OCI-LY7 (cell line): ENCODE measurements around the gene MYO1F. TPM values are rescaled to one million over a fixed set of nuclear protein-coding genes. Genes with fewer than 3 reads are reported as not detected.
"Not testable (repeated sequence)": the region's sequence is repeated elsewhere in the genome, so short reads cannot be mapped to it uniquely, and the experiment has no call there.

Experiments
- Bru-seq: library from RNA; stranded (reverse); fragments of 400-500 nt; gene quantifications from one replicate; lab custom pipeline; 2021; lab: Mats Ljungman, UMichigan
- BruChase-seq, 2 experiments: library from RNA; stranded (reverse); fragments of 400-500 nt; gene quantifications; one replicate each; lab custom pipeline; 2021; lab: Mats Ljungman, UMichigan
- BruUV-seq: library from RNA; stranded (reverse); fragments of 400-500 nt; replicated peaks from 2 replicates; lab custom pipeline; 2021; lab: Mats Ljungman, UMichigan
- CTCF ChIA-PET: fragments of 300-600 bp; sonication (Branson Sonifier 250); formaldehyde crosslinking; loops from one replicate; lab custom pipeline; 2022; ENCODE audit warnings: antibody characterized with exemption; ENCODE audit not compliant: unreplicated experiment; lab: Charles Lee
- POLR2A ChIA-PET: fragments of 300-600 bp; sonication (Branson Sonifier 250); formaldehyde crosslinking; loops from one replicate; lab custom pipeline; 2022; ENCODE audit warnings: antibody characterized with exemption; lab: Charles Lee
- DNase-seq: peaks from one replicate; pipeline ENCODE4 v3.0.0-alpha.2; 2015; ENCODE audit warnings: low spot score
- H2AFZ ChIP-seq: fragments of 200-600 bp; sonication (generic), shearing (Covaris generic); 2 replicates; pipeline ENCODE4 v1.6.1; 2014; ENCODE audit warnings: mild to moderate bottlenecking, antibody characterized with exemption, low read length, moderate library complexity
- H3K27ac ChIP-seq: fragments of 200-600 bp; sonication (generic); 2 replicates; pipeline ENCODE4 v1.5.1; 2014; ENCODE audit warnings: mixed run types, low read depth, mild to moderate bottlenecking, moderate library complexity, low read length, inconsistent platforms; ENCODE audit not compliant: poor library complexity, severe bottlenecking
- H3K36me3 ChIP-seq: fragments of 200-600 bp; sonication (generic); 2 replicates; pipeline ENCODE4 v1.6.1; 2014; ENCODE audit warnings: mild to moderate bottlenecking, antibody characterized with exemption, low read length, moderate library complexity, mixed read lengths; ENCODE audit not compliant: insufficient read depth
- H3K4me1 ChIP-seq: fragments of 200-600 bp; sonication (generic); 2 replicates; pipeline ENCODE4 v1.5.1; 2014; ENCODE audit warnings: mild to moderate bottlenecking, low read length; ENCODE audit not compliant: insufficient read depth, poor library complexity, severe bottlenecking
- H3K4me2 ChIP-seq: fragments of 200-600 bp; sonication (generic); 2 replicates; pipeline ENCODE4 v1.6.1; 2014; ENCODE audit warnings: mild to moderate bottlenecking, low read length
- H3K4me3 ChIP-seq: fragments of 200-600 bp; sonication (generic); 2 replicates; pipeline ENCODE4 v1.5.1; 2014; ENCODE audit warnings: mild to moderate bottlenecking, low read depth, low read length; ENCODE audit not compliant: poor library complexity, severe bottlenecking
- H3K79me2 ChIP-seq: fragments of 200-600 bp; sonication (generic); 2 replicates; pipeline ENCODE4 v1.6.1; 2016; ENCODE audit warnings: low read depth, mild to moderate bottlenecking, low read length, moderate library complexity, mixed read lengths; ENCODE audit not compliant: insufficient read depth
- H3K9me2 ChIP-seq: fragments of 200-600 bp; sonication (generic); 2 replicates; pipeline ENCODE4 v1.6.1; 2016; ENCODE audit warnings: mild to moderate bottlenecking, low read length, mixed read lengths; ENCODE audit not compliant: insufficient read depth
- H3K9me3 ChIP-seq: fragments of 200-600 bp; sonication (generic); 2 replicates; pipeline ENCODE4 v1.6.1; 2014; ENCODE audit warnings: mild to moderate bottlenecking, mixed run types, low read length, mixed read lengths
- H4K20me1 ChIP-seq: fragments of 200-600 bp; sonication (generic); 2 replicates; pipeline ENCODE4 v1.6.1; 2014; ENCODE audit warnings: mild to moderate bottlenecking, antibody characterized with exemption, low read length, moderate library complexity, mixed read lengths; ENCODE audit not compliant: insufficient read depth
- EZH2phosphoT487 ChIP-seq: fragments of 200-600 bp; sonication (generic); IDR thresholded peaks from 2 replicates; pipeline ENCODE4 v1.6.1; 2018; ENCODE audit warnings: low read depth, borderline replicate concordance, mild to moderate bottlenecking, mixed run types, antibody characterized with exemption, low read length, moderate library complexity, mixed read lengths
- intact Hi-C: fragments of 100-400 bp; cut with micrococcal nuclease; formaldehyde crosslinking; loops from one replicate; pipeline ENCODE4 v1.10.0; 2022; ENCODE audit not compliant: unreplicated experiment
- long read RNA-seq: library from polyadenylated mRNA; stranded (forward); transcript quantifications from one replicate; pipeline ENCODE4 v2.0.0, GENCODE V29; 2022
- total RNA-seq, 2 experiments: library from RNA; depleted of rRNA in 1 of 2; stranded (reverse); fragments of >200 nt in 1 of 2; shearing (Covaris generic) in 1 of 2; gene quantifications; 2 replicates each; pipeline ENCODE4 v1.2.3, GENCODE V29; 2014 to 2022
- TF ChIP-seq, protein P1 (sequence below): fragments of 200-600 bp; sonication (generic); conservative IDR thresholded peaks from 2 replicates; pipeline ENCODE4 v1.5.1; 2014; ENCODE audit warnings: mild to moderate bottlenecking, antibody characterized with exemption, low read length, moderate library complexity, mixed read lengths

Gene MYO1F
- total RNA-seq (2014; rRNA removed; shearing (Covaris generic)) (5.1 and 8.8 TPM in 2 replicates), total RNA-seq (2022) (14.9 and 18.4 TPM in 2 replicates), Bru-seq, nascent RNA (percentile 29 among the genes with signal in this experiment), BruChase-seq, experiment 1, labeled RNA remaining after a 6-hour chase (percentile 37 among the genes with signal in this experiment), BruChase-seq, experiment 2, labeled RNA remaining after a 2-hour chase (percentile 31 among the genes with signal in this experiment)
- long read RNA-seq, full-length matches to known transcripts, result 10 of 19 reads
- long read RNA-seq, partial matches to known transcripts, result 4 of 19 reads
- long read RNA-seq, other reads (novel, unspliced or antisense), result 5 of 19 reads

DNA sequence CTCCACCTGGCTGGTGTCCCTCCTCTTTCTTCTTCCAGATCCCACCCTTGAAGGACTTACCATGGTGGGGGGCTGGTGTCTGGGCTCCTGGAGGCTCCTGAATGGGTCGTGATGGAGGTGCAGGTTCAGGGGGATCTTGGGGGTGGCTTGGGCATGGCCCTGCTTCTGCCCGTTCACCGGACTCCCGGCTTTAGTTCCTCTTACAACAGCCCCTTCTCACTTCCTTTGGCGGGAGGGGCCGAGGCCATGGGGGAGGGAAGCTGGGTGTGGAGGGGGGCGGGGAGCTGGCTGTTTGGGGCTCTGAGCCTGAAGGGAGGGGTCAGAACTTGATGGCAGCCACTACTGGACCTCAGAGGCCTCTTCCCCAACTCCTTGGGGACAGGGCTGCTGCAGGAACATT is at the start of gene MYO1F:
TSS of gene MYO1F (minus strand) at position 196 of the 400 bp plus-strand sequence. CDS start at position 63, 133 bp downstream.
- Histone ChIP-seq H4K20me1 (no peaks in the 10 kb centered on the region), H3K79me2 (no peaks in the 10 kb centered on the region), H3K4me1 (peaks cover 18% of the 10 kb centered on the region), H3K27ac (no peak within 1 kb of the TSS), H3K4me2 (peak within 1 kb of the TSS; percentile 64), H3K4me3 (peak within 1 kb of the TSS; percentile 57), H3K9me2 (no peaks in the 10 kb centered on the region), H2AFZ (peak within 1 kb of the TSS; percentile 87), H3K9me3 (no peaks in the 10 kb centered on the region), H3K36me3 (no peaks in the 10 kb centered on the region)
- ChIA-PET POLR2A (interaction anchor here (0.5 to 1.4 kb wide), 2 partner anchors 8 to 141 kb away, joined by 3 read pairs; no protein-coding TSS in a partner anchor), CTCF (interaction anchor here (0.5 kb wide), 1 partner anchor 95 kb away, joined by 3 read pairs; no protein-coding TSS in a partner anchor)
- TF ChIP-seq EZH2phosphoT487, result no peak
- TF ChIP-seq, protein P1, sequence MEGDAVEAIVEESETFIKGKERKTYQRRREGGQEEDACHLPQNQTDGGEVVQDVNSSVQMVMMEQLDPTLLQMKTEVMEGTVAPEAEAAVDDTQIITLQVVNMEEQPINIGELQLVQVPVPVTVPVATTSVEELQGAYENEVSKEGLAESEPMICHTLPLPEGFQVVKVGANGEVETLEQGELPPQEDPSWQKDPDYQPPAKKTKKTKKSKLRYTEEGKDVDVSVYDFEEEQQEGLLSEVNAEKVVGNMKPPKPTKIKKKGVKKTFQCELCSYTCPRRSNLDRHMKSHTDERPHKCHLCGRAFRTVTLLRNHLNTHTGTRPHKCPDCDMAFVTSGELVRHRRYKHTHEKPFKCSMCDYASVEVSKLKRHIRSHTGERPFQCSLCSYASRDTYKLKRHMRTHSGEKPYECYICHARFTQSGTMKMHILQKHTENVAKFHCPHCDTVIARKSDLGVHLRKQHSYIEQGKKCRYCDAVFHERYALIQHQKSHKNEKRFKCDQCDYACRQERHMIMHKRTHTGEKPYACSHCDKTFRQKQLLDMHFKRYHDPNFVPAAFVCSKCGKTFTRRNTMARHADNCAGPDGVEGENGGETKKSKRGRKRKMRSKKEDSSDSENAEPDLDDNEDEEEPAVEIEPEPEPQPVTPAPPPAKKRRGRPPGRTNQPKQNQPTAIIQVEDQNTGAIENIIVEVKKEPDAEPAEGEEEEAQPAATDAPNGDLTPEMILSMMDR, result no peak
- no TSS peak for BruUV-seq
- peak; percentile 29 for DNase-seq
- intact Hi-C loops, result no loop called here

DNA sequence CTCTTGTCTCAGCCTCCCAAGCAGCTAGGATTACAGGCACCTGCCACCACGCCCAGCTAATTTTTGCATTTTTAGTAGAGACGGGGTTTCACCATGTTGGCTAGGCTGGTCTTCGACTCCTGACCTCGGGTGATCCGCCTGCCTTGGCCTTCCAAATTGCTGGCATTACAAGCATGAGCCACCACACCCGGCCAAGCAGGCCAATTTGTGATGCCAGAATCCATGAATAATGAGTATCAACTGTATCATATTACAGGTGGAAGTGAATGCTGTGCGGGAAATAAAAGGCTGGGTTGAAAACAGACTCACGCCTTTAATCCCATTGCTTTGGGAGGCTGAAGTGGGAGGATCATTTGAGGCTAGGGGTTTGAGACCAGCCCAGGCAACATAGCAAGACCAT is 49.6 kb upstream of the MYO1F start:
- no peak overlapping the region for H2AFZ ChIP-seq
- no peaks in the 10 kb centered on the region for H4K20me1 ChIP-seq
- no peaks in the 10 kb centered on the region for H3K4me1 ChIP-seq
- ChIA-PET CTCF (no interaction called here), POLR2A (no interaction called here)
- no peaks in the 10 kb centered on the region for H3K36me3 ChIP-seq
- no peak overlapping the region for H3K27ac ChIP-seq
- no peaks in the 10 kb centered on the region for H3K79me2 ChIP-seq
- no peaks in the 10 kb centered on the region for H3K9me3 ChIP-seq
- H3K4me2 ChIP-seq, result no peak overlapping the region
- no peak for TF ChIP-seq EZH2phosphoT487
- TF ChIP-seq, protein P1, result no peak
- DNase-seq, result no peak
- H3K9me2 ChIP-seq, result no peaks in the 10 kb centered on the region
- no peak overlapping the region for H3K4me3 ChIP-seq
- intact Hi-C loops, result no loop called here
- BruUV-seq, result no TSS peak

DNA sequence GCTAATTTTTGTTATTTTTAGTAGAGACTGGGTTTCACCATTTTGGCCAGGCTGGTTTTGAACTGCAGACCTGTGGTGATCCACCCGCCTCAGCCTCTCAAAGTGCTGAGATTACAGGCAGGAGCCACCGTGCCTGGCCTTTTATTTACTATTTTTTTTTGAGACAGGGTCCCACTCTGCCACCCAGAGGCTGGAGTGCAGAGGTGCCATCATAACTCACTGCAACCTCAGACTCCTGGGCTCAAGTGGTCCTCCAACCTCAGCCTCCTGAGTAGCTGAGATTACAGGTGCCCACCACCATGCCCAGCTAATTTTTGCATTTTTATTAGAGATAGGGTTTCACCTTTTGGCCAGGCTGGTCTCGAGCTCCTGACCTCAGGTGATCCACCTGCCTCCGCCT is 45.6 kb upstream of the MYO1F start:
- H3K4me1 ChIP-seq, H3K9me3 ChIP-seq, DNase-seq, H3K36me3 ChIP-seq, H3K27ac ChIP-seq, H3K4me2 ChIP-seq, intact Hi-C loops, H4K20me1 ChIP-seq, H2AFZ ChIP-seq, H3K9me2 ChIP-seq, BruUV-seq, CTCF ChIA-PET, H3K4me3 ChIP-seq, H3K79me2 ChIP-seq: not testable (repeated sequence)
- TF ChIP-seq, protein P1, result 0 out of 2 replicates have a peak, but pooled peaks have one; percentile 35
- POLR2A ChIA-PET, result interaction anchor here (0.6 kb wide), 1 partner anchor 8 kb away, joined by 3 read pairs; no protein-coding TSS in a partner anchor
